HG03565 (cell line): ENCODE data around the gene MYOCOS.
A peak's percentile ranks its signal among the peaks of the same experiment; 100 is the strongest.
"Not testable (repeated sequence)": the region's sequence is repeated elsewhere in the genome, so short reads cannot be mapped to it uniquely, and the experiment has no call there.

Source experiments
- ATAC-seq: cut with Tn5 transposase; IDR thresholded peaks from one replicate; pipeline ENCODE4 v1.9.1; 2021; ENCODE audit warnings: mild to moderate bottlenecking, moderate library complexity; ENCODE audit not compliant: unreplicated experiment

Gene MYOCOS, protein sequence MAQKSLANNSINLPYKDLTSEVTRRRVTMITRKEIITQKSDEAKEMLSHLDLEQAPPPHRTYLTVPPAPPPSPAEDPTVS

DNA sequence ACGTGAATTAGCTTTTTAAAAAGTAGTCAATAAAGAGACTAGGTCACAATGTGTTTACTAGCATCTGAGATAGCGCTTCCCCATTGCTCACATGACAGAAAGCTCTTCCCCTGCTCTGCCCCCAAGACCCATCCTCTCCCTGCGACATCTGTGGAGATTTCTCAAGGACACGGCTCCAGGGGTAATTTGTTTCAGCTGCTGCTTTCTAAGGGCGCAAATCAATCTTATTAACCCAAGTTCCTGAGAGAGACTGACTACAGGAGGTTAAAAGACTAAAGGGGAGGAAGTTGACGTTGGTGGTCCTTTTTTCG is at the start of gene MYOCOS:
Gene MYOCOS (plus strand): TSS at position 92 of the 311 bp plus-strand sequence. CDS start 1,641 bp downstream, outside the sequence.
- ATAC-seq, result no peak

DNA sequence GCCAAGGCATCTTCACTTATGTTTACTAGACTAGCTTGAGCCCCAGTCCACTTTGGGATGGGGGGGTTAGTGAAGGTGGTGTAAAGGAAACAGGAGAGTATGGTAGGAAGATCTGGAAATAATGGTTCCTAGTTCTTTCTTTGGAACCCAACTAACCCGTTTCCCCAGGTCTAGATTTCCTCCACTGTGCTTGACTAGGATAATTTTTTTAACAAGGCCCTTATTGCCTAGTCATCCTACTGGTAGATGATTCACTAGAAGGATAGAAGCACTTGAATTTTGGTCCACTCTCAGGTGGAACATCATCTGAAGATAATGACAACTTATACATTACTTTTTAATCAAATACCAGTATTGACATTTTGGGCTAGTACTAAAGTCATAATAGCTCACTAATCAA is 45.9 kb upstream of the MYOCOS start:
- ATAC-seq, result no peak

DNA sequence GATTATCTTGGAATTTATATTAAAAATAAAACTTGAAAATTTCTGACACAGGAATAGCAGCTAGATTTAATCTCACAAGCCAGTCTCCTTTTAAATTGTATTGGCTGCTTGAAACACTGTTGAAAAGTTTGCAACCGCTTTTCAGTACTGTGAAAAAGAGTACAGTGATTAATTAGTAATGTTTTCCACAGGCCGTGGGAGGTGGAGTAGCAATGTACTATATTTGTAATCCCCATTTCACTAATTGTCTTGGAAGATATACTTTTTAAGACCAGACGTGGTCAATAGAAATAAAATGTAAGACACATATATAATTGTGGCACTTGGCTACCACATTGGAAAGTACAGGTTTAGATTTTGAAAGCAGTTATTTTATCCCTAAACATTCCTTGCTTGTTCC is 40.8 kb upstream of the MYOCOS start:
- no peak for ATAC-seq

DNA sequence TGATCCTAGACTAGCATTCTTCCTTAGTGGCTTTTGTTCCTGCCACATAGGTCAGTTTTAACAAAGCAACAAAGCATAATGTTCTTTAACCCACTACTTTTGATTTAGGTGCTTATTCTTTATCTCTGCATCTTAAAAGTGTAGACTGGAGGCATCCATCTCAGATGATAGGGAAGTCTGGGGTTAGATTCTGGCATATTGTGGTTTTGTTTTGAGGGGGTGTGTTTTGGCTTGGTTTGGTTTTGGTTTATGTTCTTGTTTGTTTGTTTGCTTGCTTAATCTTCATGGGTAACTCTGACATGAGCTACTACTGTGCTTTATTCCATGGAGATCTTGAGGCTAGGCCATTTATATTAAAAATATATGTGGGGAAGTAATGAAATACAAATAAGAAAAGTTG is 40.3 kb upstream of the MYOCOS start:
- ATAC-seq, result no peak

DNA sequence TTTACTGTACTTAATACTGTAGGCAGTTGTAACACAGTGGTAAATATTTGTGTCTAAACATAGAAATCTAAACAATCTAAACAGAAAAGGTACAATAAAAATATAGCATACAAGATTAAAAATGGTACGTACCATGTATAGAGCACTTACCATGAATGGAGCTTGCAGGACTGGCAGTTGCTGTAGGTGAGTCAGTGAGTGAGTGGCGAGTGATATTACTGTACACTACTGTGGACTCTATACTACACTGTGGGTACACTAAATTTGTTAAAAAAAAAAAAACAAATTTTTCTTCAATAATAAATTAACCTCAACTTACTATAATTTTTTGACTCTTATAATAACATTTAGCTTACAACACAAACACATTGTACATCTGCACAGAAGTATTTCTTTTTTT is 39.5 kb upstream of the MYOCOS start:
- no peak for ATAC-seq

DNA sequence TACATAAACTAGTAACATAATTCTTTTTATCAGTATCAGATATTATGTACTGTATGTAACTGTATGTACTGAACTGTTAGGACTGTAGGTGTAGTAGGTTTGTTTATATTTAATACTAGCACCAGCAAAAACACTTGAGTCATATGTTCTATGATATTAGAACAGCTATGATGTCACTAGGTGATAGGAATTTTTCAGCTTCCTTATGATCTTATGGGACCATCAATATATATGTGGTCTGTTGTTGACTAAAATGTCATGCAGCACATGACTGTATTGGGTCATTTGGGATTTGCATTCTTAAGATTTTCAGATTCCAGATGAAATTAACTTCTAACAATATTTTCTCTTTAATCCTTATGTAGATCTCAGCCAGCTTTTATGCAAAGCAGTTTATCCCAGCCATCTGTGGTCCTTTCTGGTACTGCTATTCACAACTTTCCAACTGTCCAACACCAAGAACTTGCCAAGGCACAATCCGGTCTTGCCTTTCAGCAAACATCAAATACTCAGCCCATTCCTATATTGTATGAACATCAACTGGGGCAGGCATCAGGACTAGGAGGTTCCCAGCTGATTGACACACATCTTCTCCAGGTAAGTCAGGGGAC is 38.3 kb upstream of the MYOCOS start:
- no peak for ATAC-seq

DNA sequence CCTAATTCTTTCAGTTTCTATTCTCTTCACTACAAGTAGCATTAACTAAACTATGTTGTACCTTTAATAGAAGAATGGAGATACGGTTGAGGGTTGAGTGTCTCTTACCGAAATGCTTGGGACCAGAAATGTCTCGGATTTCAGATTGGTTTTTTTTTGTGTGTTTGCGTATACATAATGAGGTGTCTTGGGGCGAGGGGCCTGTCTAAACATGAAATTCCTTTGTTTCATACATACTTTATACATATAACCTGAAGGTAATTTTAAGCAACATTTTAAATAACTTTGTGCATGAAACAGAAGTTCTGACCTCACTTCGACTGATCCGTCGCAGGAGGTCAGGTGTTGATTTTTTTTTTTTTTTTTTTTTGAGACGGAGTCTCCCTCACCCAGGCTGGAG is 36.3 kb upstream of the MYOCOS start:
- no peak for ATAC-seq

DNA sequence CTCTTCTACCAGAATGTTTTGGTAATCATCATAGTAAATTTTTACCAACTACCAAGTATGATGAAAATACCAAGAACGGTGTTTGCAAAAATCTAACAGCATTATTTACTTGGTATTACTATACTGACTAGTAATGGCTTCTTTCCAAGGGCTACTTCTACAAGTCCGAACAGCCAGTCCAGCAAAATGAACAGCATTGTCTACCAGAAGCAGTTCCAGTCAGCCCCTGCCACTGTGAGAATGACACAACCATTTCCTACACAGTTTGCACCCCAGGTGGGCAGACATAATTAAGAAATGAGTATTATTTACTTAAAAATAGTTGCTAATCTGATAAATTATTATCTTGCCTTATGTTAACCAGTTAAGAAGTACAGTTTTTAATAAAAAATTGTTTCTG is 33.8 kb upstream of the MYOCOS start:
- ATAC-seq, result no peak

DNA sequence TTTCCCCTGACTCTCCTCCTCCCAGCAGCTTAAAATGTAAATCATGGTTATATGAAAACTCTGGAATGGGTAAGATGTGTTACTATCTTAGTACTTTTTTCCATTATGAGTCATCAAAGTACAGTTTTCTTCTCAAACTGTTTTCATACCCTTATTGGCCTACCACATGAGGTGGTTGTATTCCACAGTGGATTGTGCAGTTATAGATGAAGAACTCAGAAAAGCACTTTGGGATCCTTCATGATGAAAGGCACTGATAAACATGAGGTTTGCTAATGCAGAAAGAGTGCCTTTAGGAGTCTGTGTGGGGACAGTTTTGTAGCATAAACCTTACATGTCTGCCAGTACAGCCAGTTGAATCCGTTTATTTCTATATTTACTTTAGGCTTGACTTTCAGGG is 32.0 kb upstream of the MYOCOS start:
- ATAC-seq, result no peak

DNA sequence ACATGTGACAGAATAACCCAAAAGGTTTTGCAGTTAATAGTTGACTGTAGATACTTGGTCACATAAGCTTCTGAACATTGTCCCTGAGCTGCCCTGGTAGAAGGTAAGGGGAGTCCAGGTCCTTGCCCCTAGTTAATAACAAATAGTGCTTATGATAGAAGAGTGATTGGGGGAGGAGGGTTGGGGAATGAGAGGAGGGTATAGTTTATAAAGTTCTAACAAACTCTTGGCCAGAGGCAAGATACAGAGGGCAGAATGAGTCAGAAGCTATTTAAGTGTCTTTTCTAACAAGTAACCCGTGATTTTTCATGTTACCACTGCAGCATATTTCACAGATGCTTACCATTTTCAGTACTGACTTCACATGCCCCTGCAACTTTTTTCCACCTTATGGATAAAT is 26.7 kb upstream of the MYOCOS start:
- no peak for ATAC-seq

DNA sequence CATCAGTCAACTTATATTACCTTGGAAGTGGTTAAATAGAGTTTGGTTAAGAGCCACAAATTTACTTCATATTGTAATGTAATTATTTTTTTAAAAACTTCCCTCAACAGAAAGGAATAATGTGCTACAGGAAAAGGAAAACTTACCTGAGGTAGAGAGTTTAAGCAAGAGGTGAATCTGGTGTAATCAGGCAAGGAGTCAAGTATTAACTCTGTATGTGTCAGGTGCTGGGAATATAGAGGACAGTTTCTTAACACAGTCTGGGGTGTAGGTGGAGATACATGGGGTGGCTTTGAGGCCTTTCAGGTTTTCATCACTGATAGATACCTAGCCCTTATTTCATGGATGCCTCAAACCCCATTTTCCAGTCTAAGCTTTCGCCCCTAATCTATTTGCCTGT is 25.9 kb upstream of the MYOCOS start:
- no peak for ATAC-seq

DNA sequence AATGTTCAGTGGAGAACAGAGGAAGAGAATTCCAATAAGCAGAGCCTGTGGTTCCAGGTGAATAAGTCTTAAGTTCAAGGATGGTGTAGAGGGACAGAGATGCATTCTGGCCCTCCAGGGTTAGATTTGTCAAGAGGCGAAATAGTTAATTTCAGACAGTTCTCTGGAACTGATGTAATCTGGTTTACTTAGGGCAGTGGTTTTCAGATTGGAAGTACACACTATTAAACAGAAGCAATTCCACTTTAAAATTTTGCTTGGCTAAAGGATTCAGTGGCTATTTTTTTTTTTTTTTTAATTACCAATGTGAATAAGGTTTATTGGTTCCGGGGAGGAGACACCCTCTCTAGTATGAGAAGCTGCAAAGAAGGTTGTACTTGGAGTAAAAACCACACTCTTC is 25.3 kb upstream of the MYOCOS start:
- no peak for ATAC-seq

DNA sequence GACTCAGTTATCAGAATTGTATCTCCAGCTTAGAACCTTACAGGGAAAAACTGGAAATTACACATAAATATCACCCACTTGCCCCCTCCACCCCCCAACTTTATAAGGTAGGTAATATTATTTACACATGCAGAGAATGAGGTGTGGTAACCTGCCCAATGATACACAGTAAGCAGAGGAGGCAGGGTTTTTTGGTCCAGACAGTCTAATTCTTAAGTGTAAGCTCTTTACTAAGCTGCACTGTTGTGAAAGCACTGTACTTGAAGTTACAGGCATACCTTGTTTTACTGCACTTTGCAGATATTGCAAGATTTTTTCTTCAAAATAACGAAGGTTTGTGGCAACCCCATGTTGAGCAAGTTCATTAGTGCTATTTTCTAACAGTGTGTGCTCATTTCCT is 24.8 kb upstream of the MYOCOS start:
- no peak for ATAC-seq

DNA sequence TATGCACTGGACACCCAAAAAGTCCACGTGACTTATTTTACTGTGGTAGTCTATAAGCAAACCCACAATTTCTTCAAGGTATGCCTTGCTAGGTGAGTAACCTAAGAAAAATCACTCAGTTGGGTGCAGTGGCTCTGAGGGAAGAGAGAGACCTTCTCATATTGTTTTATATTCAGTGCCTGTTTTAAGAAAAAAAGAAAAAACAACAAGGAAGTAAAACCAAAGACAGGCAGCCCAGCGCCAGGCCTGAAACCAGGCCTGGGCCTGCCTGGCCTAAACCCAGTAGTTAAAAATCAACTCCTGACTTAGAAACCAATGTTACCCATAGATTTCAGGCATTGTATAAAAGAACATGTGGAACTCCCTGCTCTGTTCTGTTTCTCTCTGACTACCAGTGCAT is 21.7 kb upstream of the MYOCOS start:
- ATAC-seq, result not testable (repeated sequence)

DNA sequence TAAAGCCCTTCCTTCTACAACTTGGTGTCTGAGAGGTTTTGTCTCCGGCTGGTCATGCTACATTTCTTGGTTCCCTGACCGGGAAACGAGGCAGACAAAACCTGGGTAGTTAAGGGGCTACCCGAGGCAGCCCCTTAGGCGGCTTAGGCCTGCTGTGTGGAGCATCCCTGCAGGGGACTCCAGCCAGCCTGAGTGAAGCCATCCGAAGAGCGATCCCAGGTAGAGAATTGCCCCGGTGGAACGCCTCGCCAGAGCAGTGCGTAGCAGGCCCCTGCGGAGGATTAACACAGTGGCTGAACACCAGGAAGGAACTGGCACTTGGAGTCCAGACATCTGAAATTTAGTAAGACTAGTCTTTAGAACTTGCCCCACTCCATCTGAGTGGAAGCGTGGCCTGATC is 21.2 kb upstream of the MYOCOS start:
- no peak for ATAC-seq

DNA sequence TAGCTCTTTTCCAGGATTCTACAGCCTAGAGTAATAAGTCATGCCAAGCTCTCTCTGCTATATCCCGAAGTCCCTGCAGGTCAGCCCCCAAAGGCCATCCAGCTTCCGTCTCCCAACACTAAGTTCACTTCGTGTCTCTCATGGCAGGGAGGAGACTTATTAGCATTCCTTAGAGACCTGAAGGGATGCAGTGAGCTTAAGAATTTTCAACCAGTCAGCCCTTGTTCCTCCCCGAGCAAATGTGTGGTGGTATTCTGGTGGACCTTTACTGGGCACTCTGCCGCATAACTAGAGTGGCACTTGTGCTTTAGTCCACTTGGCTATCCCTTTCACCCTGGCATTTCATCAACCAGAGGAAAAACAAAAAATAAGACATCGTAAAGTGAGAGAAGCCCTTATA is 19.0 kb upstream of the MYOCOS start:
- ATAC-seq, result not testable (repeated sequence)

DNA sequence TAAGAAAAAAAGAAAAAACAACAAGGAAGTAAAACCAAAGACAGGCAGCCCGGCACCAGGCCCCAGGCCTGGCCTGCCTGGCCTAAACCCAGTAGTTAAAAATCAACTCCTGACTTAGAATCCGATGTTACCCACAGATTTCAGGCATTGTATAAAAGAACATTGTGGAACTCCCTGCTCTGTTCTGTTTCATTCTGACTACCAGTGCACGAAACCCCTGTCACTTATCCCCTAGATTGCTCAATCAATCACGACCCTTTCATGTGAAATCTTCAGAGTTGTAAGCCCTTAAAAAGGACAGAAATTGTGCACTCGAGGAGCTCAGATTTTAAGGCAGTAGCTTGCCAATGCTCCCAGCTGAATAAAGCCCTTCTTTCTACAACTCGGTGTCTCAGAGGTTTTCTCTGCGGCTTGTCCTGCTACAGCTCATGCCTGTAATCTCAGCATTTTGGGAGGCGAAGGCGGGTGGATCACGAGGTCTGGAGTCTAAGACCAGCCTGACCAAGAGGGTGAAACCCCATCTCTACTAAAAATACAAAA is 15.6 kb upstream of the MYOCOS start:
- no peak for ATAC-seq

DNA sequence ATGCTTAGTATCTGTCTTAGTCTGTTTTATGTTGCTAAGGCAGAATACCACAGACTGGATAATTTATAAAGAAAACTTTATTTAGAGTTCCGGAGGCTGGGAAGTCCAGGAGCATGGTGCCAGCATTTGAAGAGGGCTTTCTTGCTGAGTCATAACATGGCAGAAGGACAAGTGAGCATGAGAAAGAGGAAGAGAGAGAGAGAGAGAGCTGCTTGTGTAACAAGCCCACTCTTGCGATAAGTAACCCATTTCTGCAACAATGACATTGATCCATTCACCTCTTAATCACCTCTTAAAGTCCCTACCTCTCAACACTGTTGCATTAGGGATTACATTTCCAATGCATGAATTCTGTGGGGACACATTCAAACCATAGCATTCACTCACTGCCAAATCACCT is 11.7 kb upstream of the MYOCOS start:
- ATAC-seq, result peak; percentile 36

DNA sequence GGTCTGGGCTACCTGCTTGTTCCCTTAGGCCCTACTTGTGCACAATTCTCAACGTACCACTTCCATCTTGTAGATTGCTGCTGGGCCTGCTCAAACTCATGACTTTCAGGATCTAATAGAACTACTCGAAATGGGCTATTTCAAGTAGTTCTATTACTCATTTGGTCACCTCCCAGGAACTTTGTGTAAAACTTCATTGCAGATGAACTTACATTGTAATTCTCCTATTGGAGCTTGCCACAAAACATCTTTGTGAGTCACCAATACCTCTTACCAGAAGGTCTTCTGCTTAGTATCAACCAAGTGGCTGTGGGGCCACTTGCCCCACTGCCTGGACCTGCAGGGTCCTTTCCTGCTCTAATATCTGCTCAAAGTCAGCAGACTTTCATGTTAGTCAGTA is 10.7 kb upstream of the MYOCOS start:
- ATAC-seq, result no peak

DNA sequence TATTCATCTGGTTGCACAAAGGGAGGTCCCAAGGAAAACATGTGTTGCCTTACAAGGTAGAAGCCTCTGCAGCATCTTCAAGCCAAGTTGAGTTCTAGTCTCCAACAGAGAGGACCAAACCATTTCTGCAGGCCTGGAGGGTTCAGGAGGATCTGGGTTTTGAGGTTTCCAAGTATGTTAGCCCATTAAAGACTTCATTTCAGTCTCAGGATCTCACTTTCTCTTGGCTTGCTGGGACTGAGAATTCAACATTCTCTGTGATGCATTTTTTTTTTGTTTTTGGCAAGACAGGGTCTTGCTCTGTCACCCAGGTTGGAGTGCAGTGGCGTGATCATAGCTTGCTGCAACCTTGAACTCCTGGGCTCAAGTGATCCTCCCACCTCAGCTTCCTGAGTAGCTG is 8.8 kb upstream of the MYOCOS start:
- no peak for ATAC-seq

DNA sequence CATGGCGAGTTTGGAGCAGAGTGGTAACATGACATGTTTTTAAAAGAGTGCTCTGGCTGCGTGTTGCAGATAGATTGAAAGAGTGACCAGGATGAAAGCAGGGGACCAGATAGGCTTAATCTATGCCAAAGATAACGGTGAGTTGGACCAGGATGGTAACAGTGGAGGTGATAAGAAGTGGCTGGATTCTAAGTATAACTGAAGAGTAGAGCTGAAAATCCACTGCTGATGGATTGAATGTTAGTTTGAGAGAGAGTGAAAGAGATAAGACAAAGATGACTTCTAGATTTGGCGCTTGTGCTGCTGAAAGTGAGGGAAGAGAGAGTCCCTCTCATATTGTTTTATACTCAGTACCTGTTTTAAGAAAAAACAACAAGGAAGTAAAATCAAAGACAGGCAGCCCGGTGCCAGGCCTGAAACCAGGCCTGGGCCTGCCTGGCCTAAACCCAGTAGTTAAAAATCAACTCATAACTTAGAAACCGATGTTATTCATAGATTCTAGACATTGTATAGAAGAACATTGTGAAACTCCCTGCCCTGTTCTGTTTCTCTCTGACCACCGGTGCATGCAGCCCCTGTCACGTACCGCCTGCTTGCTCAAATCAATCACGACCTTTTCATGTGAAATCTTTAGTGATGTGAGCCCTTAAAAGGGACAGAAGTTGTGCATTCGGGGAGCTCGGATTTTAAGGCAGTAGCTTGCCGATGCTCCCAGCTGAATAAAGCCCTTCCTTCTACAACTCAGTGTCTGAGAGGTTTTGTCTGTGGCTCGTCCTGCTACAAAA is 6.7 kb upstream of the MYOCOS start:
- ATAC-seq, result peak; percentile 36

DNA sequence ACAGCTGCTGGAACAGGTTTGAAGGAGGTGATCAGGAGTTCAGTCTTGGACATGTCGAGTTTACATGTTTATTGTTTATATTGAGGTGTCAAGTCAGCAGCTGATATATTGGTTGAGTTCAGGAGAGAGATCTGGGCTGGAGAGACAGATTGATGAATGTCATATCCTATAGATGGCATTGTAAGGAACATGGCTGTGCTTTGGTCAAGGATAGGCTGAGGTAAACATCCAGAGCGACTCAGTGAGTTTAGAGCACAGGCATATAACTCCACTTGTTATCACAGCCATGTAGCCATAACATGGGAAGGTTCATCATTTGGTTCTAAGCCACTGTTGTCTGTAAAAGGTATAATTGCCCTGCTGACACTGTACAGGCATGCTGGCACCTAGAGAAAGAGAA is 5.5 kb upstream of the MYOCOS start:
- ATAC-seq, result no peak
